Measurements from ENCODE around the gene GPR84.
"Not testable (repeated sequence)": the region's sequence is repeated elsewhere in the genome, so short reads cannot be mapped to it uniquely, and the experiment has no call there.

Gene GPR84

DNA sequence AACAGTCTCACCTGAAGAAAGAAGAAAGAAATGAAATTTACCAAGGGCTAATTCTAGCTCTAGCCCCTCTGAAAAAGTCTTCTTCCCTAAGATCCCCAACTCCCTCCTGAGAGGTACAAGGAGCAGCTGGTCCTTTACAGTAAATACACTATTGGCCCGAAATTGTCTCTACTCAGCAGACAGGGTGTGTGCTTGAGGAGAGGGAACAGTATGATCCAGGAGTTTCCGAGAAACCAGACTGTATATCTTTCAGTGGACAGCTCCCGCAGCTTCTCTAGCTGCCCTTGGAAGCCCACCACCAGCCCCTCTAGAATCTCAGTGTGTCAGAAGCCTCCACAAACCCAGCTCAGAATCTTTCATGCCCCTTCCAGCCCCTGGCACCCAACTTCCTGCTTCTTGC, 8.1 kb downstream of the GPR84 start:
- Histone ChIP-seq H3K27ac (peak overlapping the region; percentile 34), H3K4me1 (peaks cover 38% of the 10 kb centered on the region), H2AFZ (no peak overlapping the region), H3K79me2 (no peaks in the 10 kb centered on the region), H3K9ac (no peak overlapping the region), H3K4me2 (ENCODE audit: low read length) (no peak overlapping the region), H3K9me3 (ENCODE audit: control insufficient read depth, low read length) (no peaks in the 10 kb centered on the region), H3K27me3 (ENCODE audit: control insufficient read depth, insufficient read depth, low read length) (no peaks in the 10 kb centered on the region), H3K4me3 (ENCODE audit: low read depth, low read length) (no peak overlapping the region), H3K36me3 (ENCODE audit: control insufficient read depth, insufficient read depth, low read length) (no peaks in the 10 kb centered on the region)
- TF ChIP-seq, protein P1, sequence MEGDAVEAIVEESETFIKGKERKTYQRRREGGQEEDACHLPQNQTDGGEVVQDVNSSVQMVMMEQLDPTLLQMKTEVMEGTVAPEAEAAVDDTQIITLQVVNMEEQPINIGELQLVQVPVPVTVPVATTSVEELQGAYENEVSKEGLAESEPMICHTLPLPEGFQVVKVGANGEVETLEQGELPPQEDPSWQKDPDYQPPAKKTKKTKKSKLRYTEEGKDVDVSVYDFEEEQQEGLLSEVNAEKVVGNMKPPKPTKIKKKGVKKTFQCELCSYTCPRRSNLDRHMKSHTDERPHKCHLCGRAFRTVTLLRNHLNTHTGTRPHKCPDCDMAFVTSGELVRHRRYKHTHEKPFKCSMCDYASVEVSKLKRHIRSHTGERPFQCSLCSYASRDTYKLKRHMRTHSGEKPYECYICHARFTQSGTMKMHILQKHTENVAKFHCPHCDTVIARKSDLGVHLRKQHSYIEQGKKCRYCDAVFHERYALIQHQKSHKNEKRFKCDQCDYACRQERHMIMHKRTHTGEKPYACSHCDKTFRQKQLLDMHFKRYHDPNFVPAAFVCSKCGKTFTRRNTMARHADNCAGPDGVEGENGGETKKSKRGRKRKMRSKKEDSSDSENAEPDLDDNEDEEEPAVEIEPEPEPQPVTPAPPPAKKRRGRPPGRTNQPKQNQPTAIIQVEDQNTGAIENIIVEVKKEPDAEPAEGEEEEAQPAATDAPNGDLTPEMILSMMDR (IDR thresholded peaks at IDR 0.05): no peak

DNA sequence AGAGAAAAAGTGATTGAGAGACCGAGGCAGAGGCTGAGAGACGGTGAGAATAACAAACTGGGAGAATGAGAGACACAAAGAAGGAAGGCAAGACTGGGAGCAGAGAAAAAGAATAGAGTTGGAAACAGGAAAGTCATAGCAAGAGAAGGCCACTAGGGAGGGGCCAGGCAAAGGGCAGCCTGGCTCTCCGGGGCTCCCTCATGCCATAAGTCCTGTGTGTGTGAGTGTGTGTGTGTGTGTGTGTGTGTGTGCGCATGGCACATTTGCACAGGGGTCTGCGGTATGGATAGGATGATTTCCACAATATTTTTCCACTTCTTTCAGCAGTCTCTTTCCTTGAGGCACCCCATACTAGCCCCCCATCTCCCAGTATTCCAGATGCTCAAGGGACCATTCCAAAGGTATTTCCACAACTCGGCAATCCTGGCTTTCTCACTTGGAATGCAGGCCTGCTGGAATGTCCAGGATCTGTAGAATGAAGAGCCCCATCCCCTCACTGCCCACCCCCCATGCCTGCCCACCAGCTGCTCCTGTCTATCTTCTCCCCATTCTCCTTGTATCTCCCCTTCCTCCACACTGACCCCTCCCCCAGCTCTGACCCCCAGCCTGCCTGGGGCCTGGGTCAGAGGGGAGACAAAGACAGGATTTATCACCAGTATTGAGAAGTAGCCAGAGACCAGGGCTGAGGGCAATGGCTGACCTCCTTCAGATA, 9.0 kb downstream of the GPR84 start:
- Histone ChIP-seq H3K9me3 (ENCODE audit: control insufficient read depth, low read length) (no peaks in the 10 kb centered on the region), H3K79me2 (no peaks in the 10 kb centered on the region), H3K27ac (peak overlapping the region; percentile 34), H3K4me2 (ENCODE audit: low read length) (no peak overlapping the region), H3K4me3 (ENCODE audit: low read depth, low read length) (no peak overlapping the region), H3K27me3 (ENCODE audit: control insufficient read depth, insufficient read depth, low read length) (no peaks in the 10 kb centered on the region), H3K36me3 (ENCODE audit: control insufficient read depth, insufficient read depth, low read length) (no peaks in the 10 kb centered on the region), H3K4me1 (peaks cover 45% of the 10 kb centered on the region), H3K9ac (no peak overlapping the region), H2AFZ (no peak overlapping the region)
- TF ChIP-seq, protein P1 (IDR thresholded peaks at IDR 0.05): no peak

DNA sequence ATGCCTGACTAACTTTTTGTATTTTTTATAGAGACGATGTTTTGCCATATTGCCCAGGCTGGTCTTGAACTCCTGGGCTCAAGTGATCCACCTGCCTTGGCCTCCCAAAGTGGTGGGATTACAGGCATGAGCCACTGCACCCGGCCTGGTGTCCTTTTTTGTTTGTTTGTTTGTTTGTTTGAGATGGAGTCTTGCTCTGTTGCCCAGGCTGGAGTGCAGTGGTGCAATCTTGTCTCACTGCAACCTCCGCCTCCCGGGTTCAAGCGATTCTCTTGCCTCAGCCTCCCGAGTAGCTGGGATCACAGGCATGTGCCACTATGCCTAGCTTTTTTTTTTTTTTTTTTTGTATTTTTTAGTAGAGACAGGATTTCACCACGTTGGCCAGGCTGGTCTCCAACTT, 10.0 kb downstream of the GPR84 start:
- H3K27ac ChIP-seq; H3K9me3 ChIP-seq (ENCODE audit: control insufficient read depth, low read length); H3K36me3 ChIP-seq (ENCODE audit: control insufficient read depth, insufficient read depth, low read length); H3K4me2 ChIP-seq (ENCODE audit: low read length); H3K4me3 ChIP-seq (ENCODE audit: low read depth, low read length); H3K27me3 ChIP-seq (ENCODE audit: control insufficient read depth, insufficient read depth, low read length); H3K79me2 ChIP-seq; H3K9ac ChIP-seq; H2AFZ ChIP-seq: not testable (repeated sequence)
- H3K4me1 ChIP-seq: peaks cover 48% of the 10 kb centered on the region

DNA sequence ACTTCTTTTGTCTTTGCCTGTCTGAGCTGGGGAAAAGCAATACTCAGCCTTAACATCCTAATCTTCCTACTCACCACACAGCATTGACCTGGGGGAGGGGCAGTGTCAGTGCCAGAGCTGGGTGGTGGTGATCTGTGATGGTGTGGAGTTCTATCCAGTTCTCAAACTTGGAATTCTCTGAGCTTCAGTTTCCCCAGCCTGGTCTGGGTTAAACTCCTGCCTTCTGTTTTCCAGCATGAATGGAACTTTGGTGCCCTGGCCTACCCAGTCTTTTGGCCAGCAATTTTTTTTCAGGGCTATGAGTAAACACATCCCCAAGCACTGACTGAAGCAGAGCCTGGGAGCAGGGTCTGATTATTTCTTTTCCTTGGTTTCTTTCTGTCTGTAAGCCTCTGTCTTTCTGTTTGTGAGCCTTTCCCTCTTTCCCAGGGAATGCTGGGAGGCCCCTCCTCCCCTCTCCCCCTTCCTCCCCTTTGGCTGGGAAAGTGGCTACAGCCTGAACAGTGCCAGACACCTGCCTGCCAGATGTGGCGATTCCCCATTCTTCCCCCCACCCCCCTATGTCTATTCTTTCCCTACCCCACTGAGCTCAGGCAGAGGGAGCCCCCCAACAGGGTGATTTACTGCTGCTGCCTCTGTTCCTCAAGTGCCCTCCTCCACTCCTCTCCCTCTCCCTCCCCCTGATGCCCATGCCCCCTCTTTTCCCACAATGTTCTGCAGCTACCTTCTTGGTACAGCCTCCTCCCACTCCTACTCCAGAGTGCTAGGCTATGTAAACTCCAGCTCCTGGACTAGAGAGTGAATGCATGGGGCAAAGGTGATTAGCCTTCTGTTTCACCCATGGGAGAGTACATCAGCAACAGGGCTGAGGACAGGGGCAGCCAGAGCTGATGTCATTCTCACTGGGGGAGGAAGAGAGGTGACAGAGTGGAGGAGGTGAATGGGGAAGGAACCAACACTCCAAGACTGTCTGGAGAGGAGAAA, 11.1 kb downstream of the GPR84 start:
- Histone ChIP-seq H3K79me2 (no peaks in the 10 kb centered on the region), H3K27me3 (ENCODE audit: control insufficient read depth, insufficient read depth, low read length) (no peaks in the 10 kb centered on the region), H2AFZ (peak overlapping the region; percentile 18), H3K4me3 (ENCODE audit: low read depth, low read length) (peak overlapping the region; percentile 36), H3K27ac (peak overlapping the region; percentile 85), H3K4me1 (peaks cover 51% of the 10 kb centered on the region), H3K4me2 (ENCODE audit: low read length) (peak overlapping the region; percentile 67), H3K9ac (no peak overlapping the region), H3K36me3 (ENCODE audit: control insufficient read depth, insufficient read depth, low read length) (no peaks in the 10 kb centered on the region), H3K9me3 (ENCODE audit: control insufficient read depth, low read length) (no peaks in the 10 kb centered on the region)
- TF ChIP-seq, protein P1 (IDR thresholded peaks at IDR 0.05): no peak

DNA sequence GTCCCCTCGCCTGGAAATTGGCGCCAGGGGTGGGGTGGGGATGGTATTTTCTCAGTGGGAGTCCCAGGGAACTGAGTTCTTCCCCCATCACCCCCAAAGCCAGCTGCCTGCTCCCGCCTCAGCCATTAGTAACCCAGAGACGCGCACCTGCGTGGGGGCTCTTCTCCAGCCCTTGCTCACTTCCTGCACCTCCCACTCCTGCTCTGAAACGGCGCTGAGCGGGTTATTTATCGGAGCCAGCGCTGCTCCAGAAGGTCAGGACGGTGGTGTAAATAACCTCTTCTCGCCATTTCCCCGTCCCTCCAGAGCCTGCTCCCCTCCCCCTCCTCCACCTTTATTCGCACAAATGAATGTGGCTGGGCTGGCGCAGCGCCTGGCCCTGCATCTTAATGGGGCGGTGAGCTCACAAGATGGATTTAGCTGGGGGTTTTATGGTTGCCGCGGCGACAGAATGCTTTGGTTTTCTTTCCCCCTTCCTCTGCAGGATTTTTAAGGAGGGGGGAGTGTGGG, 12.2 kb downstream of the GPR84 start:
- H3K4me1 ChIP-seq: peaks cover 42% of the 10 kb centered on the region
- no peaks in the 10 kb centered on the region for H3K79me2 ChIP-seq
- TF ChIP-seq, protein P1 (IDR thresholded peaks at IDR 0.05): no peak
- H3K4me3 ChIP-seq (ENCODE audit: low read depth, low read length): peak overlapping the region; percentile 36
- H3K36me3 ChIP-seq (ENCODE audit: control insufficient read depth, insufficient read depth, low read length): no peaks in the 10 kb centered on the region
- no peaks in the 10 kb centered on the region for H3K9me3 ChIP-seq (ENCODE audit: control insufficient read depth, low read length)
- H3K27me3 ChIP-seq (ENCODE audit: control insufficient read depth, insufficient read depth, low read length): no peaks in the 10 kb centered on the region
- H2AFZ ChIP-seq: peak overlapping the region; percentile 70
- no peak overlapping the region for H3K9ac ChIP-seq
- H3K27ac ChIP-seq: peak overlapping the region; percentile 85
- peak overlapping the region; percentile 67 for H3K4me2 ChIP-seq (ENCODE audit: low read length)
